Measurements from ENCODE around the gene TNNT3. TPM values are rescaled to one million over a fixed set of nuclear protein-coding genes. Genes with fewer than 3 reads are reported as not detected.

TNNT3 gene
- total RNA-seq, 1 experiment from 2014 or later: not detected

- no peak overlapping the region for H3K4me3 ChIP-seq (ENCODE audit: low read depth, low read length, poor library complexity, severe bottlenecking)
- CTCF ChIA-PET: no interaction called here
- TF ChIP-seq EZH2 (IDR thresholded peaks at IDR 0.05; ENCODE audit: borderline replicate concordance, low read depth, low read length, poor library complexity, severe bottlenecking) (no peak), CTCF (conservative IDR thresholded peaks at IDR 0.05; ENCODE audit: low read depth, low read length) (no peak)
- no peaks in the 10 kb centered on the region for H3K36me3 ChIP-seq (ENCODE audit: insufficient read depth, low read length, poor library complexity, severe bottlenecking)
- POLR2A ChIA-PET (ENCODE audit: low non-redundant PET): no interaction called here
- no peaks in the 10 kb centered on the region for H3K27me3 ChIP-seq (replicated peaks; ENCODE audit: insufficient read depth, low read depth, low read length, poor library complexity)
- H3K27ac ChIP-seq (ENCODE audit: low read depth, low read length, poor library complexity, severe bottlenecking): no peak overlapping the region
- no TSS peak for BruUV-seq (replicated peaks)
- H3K9me3 ChIP-seq (ENCODE audit: low read depth, low read length, poor library complexity, severe bottlenecking): no peaks in the 10 kb centered on the region
- no peaks in the 10 kb centered on the region for H3K4me1 ChIP-seq (ENCODE audit: insufficient read depth, low read length, poor library complexity, severe bottlenecking)
- no peak for DNase-seq (ENCODE audit: low spot score)
- intact Hi-C loops (cut with micrococcal nuclease; ENCODE audit: unreplicated experiment): no loop called here
Observed at GRCh38 chr11:1975185-1975584, 55.7 kb downstream of the TNNT3 start.

GRCh38 chr11:1978720-1979473, 59.4 kb downstream of the TNNT3 start:
- no peak overlapping the region for H3K4me3 ChIP-seq (ENCODE audit: low read depth, low read length, poor library complexity, severe bottlenecking)
- CTCF ChIA-PET: no interaction called here
- no peak overlapping the region for H3K27ac ChIP-seq (ENCODE audit: low read depth, low read length, poor library complexity, severe bottlenecking)
- BruUV-seq (replicated peaks): no TSS peak
- H3K9me3 ChIP-seq (ENCODE audit: low read depth, low read length, poor library complexity, severe bottlenecking): no peaks in the 10 kb centered on the region
- POLR2A ChIA-PET (ENCODE audit: low non-redundant PET): no interaction called here
- intact Hi-C loops (cut with micrococcal nuclease; ENCODE audit: unreplicated experiment): no loop called here
- no peak for DNase-seq (ENCODE audit: low spot score)
- TF ChIP-seq EZH2 (IDR thresholded peaks at IDR 0.05; ENCODE audit: borderline replicate concordance, low read depth, low read length, poor library complexity, severe bottlenecking): no peak
- no peak for TF ChIP-seq CTCF (conservative IDR thresholded peaks at IDR 0.05; ENCODE audit: low read depth, low read length)
- no peaks in the 10 kb centered on the region for H3K27me3 ChIP-seq (replicated peaks; ENCODE audit: insufficient read depth, low read depth, low read length, poor library complexity)
- no peaks in the 10 kb centered on the region for H3K36me3 ChIP-seq (ENCODE audit: insufficient read depth, low read length, poor library complexity, severe bottlenecking)
- no peaks in the 10 kb centered on the region for H3K4me1 ChIP-seq (ENCODE audit: insufficient read depth, low read length, poor library complexity, severe bottlenecking)

GRCh38 chr11:1979607-1980006, 60.1 kb downstream of the TNNT3 start:
- Histone ChIP-seq H3K27ac (ENCODE audit: low read depth, low read length, poor library complexity, severe bottlenecking) (no peak overlapping the region), H3K27me3 (replicated peaks; ENCODE audit: insufficient read depth, low read depth, low read length, poor library complexity) (no peaks in the 10 kb centered on the region), H3K9me3 (ENCODE audit: low read depth, low read length, poor library complexity, severe bottlenecking) (no peaks in the 10 kb centered on the region), H3K4me3 (ENCODE audit: low read depth, low read length, poor library complexity, severe bottlenecking) (no peak overlapping the region), H3K4me1 (ENCODE audit: insufficient read depth, low read length, poor library complexity, severe bottlenecking) (no peaks in the 10 kb centered on the region), H3K36me3 (ENCODE audit: insufficient read depth, low read length, poor library complexity, severe bottlenecking) (no peaks in the 10 kb centered on the region)
- BruUV-seq (replicated peaks): no TSS peak
- TF ChIP-seq CTCF (conservative IDR thresholded peaks at IDR 0.05; ENCODE audit: low read depth, low read length): no peak
- no peak for TF ChIP-seq EZH2 (IDR thresholded peaks at IDR 0.05; ENCODE audit: borderline replicate concordance, low read depth, low read length, poor library complexity, severe bottlenecking)
- intact Hi-C loops (cut with micrococcal nuclease; ENCODE audit: unreplicated experiment): no loop called here
- DNase-seq (ENCODE audit: low spot score): no peak
- CTCF ChIA-PET: no interaction called here
- POLR2A ChIA-PET (ENCODE audit: low non-redundant PET): no interaction called here

All from A673 (cell line).